MG63 (cell line): ENCODE measurements around the gene CYP3A7. TPM values are rescaled to one million over a fixed set of nuclear protein-coding genes. Genes with fewer than 3 reads are reported as not detected.
A peak's percentile ranks its signal among the peaks of the same experiment; 100 is the strongest.
"Not testable (repeated sequence)": the region's sequence is repeated elsewhere in the genome, so short reads cannot be mapped to it uniquely, and the experiment has no call there.

ENCODE experiments used
- DNase-seq: peaks from one replicate; pipeline ENCODE4 v3.0.0-alpha.2; 2020
- H3K27me3 ChIP-seq: fragments of 250-450 bp; sonication (Bioruptor Pico); 2 replicates; pipeline ENCODE4 v1.5.1; 2020; ENCODE audit warnings: mild to moderate bottlenecking, moderate library complexity
- H3K36me3 ChIP-seq: fragments of 250-450 bp; sonication (Bioruptor Pico); 2 replicates; pipeline ENCODE4 v1.5.1; 2020; ENCODE audit warnings: mild to moderate bottlenecking, moderate library complexity
- H3K4me3 ChIP-seq: fragments of 250-450 bp; sonication (Bioruptor Pico); 2 replicates; pipeline ENCODE4 v1.5.1; 2020; ENCODE audit warnings: mild to moderate bottlenecking, moderate library complexity
- H3K9me3 ChIP-seq: fragments of 250-450 bp; sonication (Bioruptor Pico); 2 replicates; pipeline ENCODE4 v1.5.1; 2020; ENCODE audit warnings: mild to moderate bottlenecking, moderate library complexity
- total RNA-seq: library from RNA; depleted of rRNA; stranded (reverse); fragments of >200 nt; shearing (Covaris generic); gene quantifications from 2 replicates; pipeline ENCODE4 v1.2.3, GENCODE V29; 2014; ENCODE audit warnings: low replicate concordance

The CYP3A7 gene
- total RNA-seq, 1 experiment from 2014 or later, result not detected

DNA sequence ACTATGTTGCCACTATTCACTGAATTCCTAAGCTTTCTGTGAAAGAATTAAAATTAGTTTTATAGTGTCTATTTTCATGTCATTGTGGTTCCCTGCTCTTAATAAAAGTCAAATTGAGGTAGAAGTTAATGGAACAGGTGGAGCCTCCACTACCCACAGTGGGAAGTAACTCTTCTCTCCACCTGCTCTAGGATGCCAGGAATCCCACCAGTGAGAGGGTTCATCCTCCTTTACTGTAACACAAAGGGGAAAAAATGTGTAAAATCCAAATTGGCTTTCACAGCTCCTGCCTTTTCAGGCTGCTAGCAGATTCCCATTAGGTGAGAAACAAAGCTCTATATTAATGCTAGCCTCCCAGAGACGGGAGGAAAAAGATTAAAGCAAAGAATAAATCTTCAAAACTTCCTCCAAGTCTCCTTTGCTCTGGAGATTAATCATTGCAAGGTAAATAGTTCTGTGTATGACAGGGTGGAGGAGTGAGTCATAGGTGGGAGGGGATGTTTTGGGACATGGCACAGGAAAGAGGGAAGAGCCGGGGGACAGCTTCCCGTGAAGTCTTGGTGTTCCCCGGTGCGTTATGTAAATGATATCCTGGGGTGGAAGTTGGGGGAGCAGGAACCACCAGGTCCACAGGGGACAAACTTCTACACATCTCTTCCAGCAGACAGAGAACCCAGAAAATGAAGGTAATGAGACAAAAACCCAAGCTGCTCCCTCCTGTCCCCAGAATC is 16.5 kb upstream of the CYP3A7 start:
- not testable (repeated sequence) for H3K36me3 ChIP-seq, H3K4me3 ChIP-seq, H3K9me3 ChIP-seq, H3K27me3 ChIP-seq
- peak; percentile 16 for DNase-seq

DNA sequence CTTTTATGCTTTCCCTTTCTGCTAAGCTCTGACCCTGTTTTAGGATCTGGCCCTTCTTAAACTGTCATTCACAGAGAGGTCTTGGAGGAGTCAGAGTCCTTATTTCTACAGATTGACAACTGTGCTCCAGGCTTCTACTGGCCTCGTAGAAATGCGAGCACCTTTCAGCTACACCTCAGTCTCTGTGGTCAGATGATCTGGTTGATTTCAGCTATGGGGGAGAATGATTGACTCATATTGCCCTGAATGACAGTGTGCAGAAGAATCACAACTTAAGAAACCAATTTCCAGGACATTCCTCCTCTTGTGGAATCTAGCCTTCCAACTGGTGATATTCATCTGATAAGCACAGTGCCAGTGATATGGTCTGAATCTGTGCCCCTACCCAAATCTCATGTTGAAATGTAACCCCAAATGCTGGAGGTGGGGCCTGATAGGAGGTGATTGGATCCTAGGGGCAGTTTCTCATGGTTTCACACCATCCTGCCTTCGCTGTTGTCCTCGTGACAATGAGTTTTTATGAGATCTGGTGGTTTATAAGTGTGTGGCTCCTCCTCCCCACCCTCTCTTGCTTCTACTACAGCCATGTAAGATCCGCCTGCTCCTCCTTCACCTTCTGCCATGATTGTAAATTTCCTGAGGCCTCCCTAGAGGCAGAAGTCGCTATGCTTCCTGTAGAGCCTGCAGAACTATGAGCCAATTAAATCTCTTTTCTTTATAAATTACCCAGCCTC is 14.0 kb upstream of the CYP3A7 start:
- no peak for DNase-seq
- H3K4me3 ChIP-seq, result no peak overlapping the region
- no peaks in the 10 kb centered on the region for H3K36me3 ChIP-seq
- H3K27me3 ChIP-seq, result no peaks in the 10 kb centered on the region
- no peaks in the 10 kb centered on the region for H3K9me3 ChIP-seq

DNA sequence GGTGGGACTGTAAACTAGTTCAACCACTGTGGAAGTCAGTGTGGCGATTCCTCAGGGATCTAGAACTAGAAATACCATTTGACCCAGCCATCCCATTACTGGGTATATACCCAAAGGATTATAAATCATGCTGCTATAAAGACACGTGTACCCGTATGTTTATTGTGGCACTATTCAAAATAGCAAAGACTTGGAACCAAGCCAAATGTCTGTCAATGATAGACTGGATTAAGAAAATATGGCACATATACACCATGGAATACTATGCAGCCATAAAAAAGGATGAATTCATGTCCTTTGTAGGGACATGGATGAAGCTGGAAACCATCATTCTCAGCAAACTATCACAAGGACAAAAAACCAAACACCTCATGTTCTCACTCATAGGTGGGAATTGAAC is 11.9 kb upstream of the CYP3A7 start:
- not testable (repeated sequence) for H3K27me3 ChIP-seq, H3K36me3 ChIP-seq, DNase-seq, H3K4me3 ChIP-seq, H3K9me3 ChIP-seq

DNA sequence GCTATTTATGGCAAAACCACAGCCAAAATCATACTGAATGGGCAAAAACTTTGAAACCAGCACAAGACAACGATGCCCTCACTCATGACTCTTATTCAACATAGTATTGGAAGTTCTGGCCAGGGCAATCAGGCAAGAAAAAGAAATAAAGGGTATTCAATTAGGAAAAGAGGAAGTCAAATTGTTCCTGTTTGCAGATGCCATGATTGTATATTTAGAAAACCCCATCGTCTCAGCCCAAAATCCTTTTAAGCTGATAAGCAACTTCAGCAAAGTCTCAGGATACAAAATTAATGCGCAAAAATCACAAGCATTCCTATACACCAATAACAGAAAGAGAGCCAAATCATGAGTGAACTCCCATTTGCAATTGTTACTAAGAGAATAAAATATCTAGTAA is 10.4 kb upstream of the CYP3A7 start:
- H3K36me3 ChIP-seq, DNase-seq, H3K4me3 ChIP-seq, H3K27me3 ChIP-seq, H3K9me3 ChIP-seq: not testable (repeated sequence)

DNA sequence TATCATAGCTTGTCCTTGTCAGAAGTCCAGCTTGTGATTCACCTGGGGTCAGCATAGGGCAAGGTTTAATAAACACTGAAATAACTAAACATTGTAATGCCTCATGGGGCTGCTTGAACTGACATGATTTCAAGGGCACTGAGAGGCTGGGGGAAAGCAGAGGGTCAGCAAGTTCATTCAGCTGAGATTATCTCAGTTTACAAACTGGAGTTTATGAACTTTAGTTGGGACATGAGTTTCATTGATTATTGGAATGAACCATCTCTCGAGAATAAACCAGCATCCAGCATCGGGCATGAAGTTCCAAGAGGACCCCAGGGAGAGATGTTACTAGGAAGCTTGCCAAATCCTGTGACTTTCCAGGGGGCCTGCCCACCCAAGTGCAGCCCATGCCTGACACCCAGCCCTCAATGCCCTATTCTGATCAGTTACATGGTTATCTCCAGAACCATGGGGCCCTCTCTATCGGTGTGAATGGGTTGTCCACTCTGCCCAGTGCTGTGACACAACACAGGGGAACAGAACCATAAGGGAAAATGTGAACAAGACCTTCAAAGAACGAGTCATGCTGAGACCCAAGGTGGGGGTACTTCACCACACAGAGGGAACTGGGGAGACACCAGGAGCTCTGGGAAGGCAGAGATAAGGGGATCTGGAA is 7.9 kb upstream of the CYP3A7 start:
- Histone ChIP-seq H3K36me3 (no peaks in the 10 kb centered on the region), H3K9me3 (no peaks in the 10 kb centered on the region), H3K27me3 (no peaks in the 10 kb centered on the region), H3K4me3 (no peak overlapping the region)
- DNase-seq, result no peak

DNA sequence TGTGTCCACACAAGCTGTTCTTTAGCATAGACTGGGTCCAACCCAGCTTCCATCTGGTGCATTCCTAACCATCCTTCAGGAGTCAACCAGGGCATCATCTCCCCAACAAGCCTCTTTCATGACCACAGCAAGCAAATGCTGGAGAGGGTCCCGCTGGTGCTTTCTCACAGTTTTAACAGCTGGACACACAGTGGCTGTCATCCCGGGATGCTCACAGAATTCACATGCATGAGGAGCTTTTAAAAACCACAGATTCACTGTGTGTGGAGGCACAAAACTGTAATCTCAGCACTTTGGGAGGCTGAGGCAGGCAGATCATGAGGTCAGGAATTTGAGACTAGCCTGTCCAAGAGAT is 6.4 kb upstream of the CYP3A7 start:
- H3K27me3 ChIP-seq, result no peaks in the 10 kb centered on the region
- H3K4me3 ChIP-seq, result no peak overlapping the region
- no peaks in the 10 kb centered on the region for H3K36me3 ChIP-seq
- no peak for DNase-seq
- no peaks in the 10 kb centered on the region for H3K9me3 ChIP-seq

DNA sequence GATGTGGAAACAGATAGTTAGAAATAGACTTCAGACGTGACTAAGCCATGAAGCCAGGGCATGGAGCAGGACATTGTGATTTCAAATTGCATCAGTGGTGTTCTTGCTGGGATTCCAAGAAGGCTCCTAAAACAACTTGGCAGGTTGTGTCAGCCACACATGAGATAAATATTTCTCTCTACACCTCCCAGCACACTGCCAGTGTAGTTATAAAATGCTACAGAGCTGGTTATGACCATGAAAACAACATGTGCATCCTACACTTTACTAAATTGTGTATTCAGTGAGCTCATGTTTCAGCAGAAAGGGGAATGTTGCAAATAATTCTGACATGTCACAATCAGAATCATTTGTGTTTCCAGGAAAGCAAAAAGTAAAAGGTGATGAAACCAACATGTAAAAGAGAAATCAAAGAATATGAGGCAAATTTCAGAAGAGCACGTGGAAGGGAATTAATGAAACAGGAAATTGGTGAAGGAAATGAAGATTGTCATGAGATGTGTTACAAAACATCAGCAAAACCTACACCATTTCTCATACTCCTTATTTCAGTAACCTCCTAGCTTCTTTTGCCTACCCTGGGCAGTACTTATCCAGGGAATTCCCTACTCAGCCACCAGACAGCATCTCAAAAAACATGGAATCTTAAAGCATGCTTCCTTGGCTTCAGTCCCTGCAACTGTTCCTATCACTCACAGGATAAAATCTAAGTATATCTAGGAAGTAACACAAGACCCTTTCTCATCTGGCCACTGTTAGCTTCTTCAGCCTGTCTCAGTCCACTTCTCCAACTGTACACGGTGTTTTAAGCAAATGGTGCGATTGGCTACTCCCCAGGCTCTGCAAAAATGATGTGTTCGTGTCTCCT is 5.8 kb upstream of the CYP3A7 start:
- peak; percentile 16 for DNase-seq
- Histone ChIP-seq H3K4me3 (no peak overlapping the region), H3K36me3 (no peaks in the 10 kb centered on the region), H3K27me3 (no peaks in the 10 kb centered on the region), H3K9me3 (no peaks in the 10 kb centered on the region)

DNA sequence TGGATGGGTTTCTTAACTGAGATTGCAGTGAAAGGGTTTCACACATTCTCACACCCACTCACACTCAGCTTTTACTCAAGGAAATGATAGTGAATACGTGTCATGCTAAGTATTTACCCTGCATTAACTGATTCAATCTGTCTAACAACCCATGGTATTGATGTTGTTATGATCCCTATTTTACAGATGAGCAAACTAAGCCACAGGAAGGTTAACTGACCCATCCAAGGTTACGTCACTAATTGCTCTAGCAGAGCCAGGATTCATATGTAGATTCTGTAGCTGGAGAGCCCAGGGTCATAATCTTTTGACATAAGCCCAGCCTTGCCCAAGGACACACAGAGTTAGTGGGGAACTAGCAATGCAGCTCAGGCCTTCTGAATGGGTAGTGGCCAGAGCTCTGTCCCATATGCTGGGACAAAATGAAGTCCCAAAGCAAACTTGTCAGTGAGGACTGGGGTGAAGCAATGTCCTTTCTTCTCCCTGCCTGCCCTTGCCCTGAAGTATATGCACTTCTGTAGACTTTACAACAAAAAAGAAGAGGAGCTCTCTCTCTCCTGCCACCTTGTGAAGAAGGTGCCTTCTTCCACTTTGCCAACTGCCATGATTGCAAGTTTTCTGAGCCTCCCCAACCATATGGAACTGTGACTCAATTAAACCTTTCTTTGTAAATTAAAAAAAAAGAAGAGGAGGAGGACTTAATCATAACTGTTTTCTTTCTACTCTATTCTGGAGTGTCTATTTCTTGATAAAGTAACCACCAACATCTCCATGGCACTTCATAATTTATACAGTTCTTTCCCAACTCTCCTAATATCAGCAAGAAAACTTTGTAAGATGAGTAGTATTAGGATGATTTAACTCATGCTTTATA is 4.9 kb upstream of the CYP3A7 start:
- no peak overlapping the region for H3K4me3 ChIP-seq
- no peaks in the 10 kb centered on the region for H3K9me3 ChIP-seq
- DNase-seq, result no peak
- H3K36me3 ChIP-seq, result no peaks in the 10 kb centered on the region
- H3K27me3 ChIP-seq, result no peaks in the 10 kb centered on the region

DNA sequence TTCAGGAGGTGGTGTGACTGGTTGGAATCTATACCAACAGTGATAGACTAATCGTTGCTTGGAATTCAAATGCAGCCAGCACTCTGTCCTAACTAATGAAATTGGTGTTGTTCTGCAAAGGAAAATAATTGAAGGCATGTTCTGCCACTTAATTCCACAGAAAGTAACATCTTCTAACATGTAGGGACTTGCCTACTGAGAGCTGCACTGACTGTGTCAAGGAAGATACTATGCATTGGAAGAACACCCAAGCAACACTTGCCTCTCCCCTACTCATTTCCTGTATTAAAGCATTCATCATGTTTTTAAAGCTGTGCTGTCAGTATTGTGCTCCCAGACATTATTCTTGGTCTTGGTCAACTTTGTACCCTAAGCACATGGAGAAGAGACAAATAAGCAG is 2.7 kb upstream of the CYP3A7 start:
- DNase-seq, result no peak

DNA sequence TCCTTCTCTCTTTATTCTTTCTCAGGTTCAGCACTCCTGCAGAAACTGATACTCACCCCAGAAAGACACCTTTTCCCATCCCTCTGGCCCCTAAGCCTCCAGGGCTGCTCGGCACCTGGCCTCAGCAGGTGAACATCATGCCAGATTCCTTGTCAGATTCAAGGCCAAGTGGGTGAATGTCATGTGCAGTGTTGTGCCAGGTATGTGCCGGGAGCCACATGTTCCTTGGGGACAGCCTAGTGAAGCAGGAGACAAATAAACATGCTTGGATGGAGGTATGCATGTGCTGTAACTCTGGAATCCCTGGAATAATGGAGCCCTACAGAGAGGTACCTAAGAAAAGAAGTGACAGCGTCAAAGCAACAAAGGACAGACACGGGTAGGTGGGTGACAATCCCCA is 1.7 kb upstream of the CYP3A7 start:
- not testable (repeated sequence) for H3K27me3 ChIP-seq, H3K4me3 ChIP-seq, H3K36me3 ChIP-seq, H3K9me3 ChIP-seq, DNase-seq

More for the DNA sequence above, 2.7 kb upstream of the CYP3A7 start:
- no peaks in the 10 kb centered on the region for H3K36me3 ChIP-seq
- no peaks in the 10 kb centered on the region for H3K27me3 ChIP-seq
- no peaks in the 10 kb centered on the region for H3K9me3 ChIP-seq
- no peak overlapping the region for H3K4me3 ChIP-seq

DNA sequence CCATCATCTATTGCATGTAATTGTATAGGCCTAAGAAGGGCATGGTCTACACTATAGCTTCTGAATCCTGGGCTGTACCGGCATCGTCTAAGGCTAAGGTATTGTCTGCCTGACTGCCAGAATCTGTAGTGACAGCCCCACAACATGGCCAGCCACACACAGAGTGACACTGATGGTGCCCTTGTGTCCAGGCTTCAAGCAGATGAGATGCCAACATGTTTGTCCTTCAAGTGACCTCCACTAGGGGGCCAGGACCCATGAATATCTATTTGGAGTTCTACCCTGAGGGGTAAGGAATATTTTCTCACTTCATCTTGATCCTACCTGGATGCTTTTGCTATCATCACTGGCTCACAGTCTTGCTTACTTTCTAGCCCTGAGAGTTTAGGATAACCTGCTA is 1.5 kb downstream of the CYP3A7 start:
- Histone ChIP-seq H3K36me3 (no peaks in the 10 kb centered on the region), H3K27me3 (no peaks in the 10 kb centered on the region), H3K4me3 (no peak overlapping the region), H3K9me3 (no peaks in the 10 kb centered on the region)
- DNase-seq, result no peak

DNA sequence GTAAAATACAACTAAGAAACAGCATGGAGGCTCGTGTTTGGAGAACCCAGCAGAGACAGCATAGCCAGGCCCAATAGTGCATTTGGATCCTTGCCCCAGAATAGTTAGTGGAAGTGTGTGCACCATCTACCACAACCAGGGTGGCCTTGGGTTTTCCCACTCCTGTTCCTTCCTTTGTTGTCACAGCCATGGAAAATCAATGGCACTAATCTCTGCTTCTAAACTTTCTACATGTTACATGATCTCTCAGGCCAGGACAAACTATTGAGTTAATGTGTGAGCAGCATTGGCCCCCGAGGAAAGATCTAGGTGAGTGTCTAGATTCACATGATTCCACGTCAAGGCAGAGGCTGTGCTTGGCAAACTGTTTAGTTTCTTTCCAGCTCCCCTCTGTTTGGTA is 2.0 kb downstream of the CYP3A7 start:
- Histone ChIP-seq H3K36me3 (no peaks in the 10 kb centered on the region), H3K9me3 (no peaks in the 10 kb centered on the region), H3K27me3 (no peaks in the 10 kb centered on the region), H3K4me3 (no peak overlapping the region)
- DNase-seq, result no peak

DNA sequence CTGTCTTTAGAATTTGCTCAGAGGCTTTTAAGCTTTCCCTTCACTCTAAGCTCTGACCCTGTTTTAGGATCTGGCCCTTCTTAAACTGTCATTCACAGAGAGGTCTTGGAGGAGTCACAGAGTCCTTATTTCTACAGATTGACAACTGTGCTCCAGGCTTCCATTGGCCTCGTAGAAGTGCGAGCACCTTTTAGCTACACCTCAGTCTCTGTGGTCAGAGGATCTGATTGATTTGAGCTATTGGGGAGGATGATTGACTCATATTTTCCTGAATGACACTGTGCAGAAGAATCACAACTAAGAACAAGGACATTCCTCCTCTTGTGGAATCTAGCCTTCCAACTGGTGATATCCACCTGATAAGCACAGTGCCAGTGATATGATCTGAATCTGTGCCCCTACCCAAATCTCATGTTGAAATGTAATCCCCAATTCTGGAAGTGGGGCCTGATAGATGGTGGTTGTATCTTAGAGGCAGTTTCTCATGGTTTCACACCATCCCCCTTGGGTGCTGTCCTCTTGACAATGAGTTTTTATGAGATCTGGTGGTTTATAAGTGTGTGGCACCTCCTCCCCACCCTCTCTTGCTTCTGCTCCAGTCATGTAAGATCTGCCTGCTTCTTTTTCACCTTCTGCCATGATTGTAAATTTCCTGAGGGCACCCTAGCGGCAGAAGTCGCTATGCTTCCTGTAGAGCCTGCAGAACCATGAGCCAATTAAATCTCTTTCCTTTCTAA is 3.2 kb downstream of the CYP3A7 start:
- no peaks in the 10 kb centered on the region for H3K9me3 ChIP-seq
- no peak for DNase-seq
- H3K27me3 ChIP-seq, result no peaks in the 10 kb centered on the region
- no peaks in the 10 kb centered on the region for H3K36me3 ChIP-seq
- no peak overlapping the region for H3K4me3 ChIP-seq

DNA sequence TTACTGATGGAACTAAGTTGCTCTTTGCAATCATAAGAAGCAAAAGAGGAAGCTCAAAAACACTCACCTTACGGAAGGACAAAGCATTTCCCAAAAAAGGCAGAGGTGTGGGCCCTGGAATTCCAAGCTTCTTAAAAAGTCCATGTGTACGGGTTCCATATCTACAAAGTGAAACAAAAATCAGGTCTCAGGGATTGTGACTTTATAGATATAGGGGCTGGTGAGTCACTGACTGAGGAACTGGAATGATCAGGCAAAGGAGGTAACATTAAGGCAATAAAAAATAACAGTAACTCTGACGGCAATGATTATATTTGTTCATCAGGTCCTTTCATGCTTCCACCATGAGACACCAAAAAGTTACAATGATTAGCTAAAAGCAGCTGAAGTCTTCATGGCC is 4.0 kb downstream of the CYP3A7 start:
- Histone ChIP-seq H3K4me3 (no peak overlapping the region), H3K36me3 (no peaks in the 10 kb centered on the region), H3K9me3 (no peaks in the 10 kb centered on the region), H3K27me3 (no peaks in the 10 kb centered on the region)
- no peak for DNase-seq

DNA sequence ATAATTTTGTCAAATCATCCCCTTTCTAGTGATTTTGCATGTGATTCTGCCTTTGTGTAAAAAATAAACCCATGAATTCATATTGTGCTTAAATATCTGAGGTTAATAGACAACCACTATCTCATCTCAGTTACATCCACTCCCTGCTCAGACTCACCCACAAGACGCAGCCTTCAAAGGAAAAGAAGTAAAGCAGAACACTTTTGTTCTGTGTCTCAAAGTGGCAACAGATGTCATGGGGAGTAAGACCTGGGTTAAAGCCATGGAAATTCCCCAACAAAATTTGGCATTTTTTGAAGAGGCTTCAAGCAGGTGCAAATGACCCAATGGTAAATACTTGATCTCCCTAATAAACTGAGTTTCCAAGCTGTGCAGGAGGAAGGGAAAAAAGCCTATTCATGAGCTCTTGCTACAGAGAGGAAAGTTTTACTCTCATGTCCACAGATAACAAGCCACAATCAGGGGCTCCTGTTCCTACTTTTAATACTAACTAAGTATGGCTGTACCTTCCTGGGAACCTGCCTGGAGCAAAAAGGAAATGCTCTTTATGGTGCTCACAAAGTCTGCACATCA is 4.7 kb downstream of the CYP3A7 start:
- Histone ChIP-seq H3K9me3 (no peaks in the 10 kb centered on the region), H3K27me3 (no peaks in the 10 kb centered on the region), H3K36me3 (no peaks in the 10 kb centered on the region), H3K4me3 (no peak overlapping the region)
- no peak for DNase-seq
